Body of pancreas (tissue), 4 donors: ENCODE results near the gene PRRT3. TPM values are rescaled to one million over a fixed set of nuclear protein-coding genes. Genes with fewer than 3 reads are reported as not detected.

Experiments used
- ATAC-seq: fragments of 150-250 bp; one replicate; pipeline ENCODE4 v1.9.1; 2016
- DNase-seq, 4 donors: peaks; one replicate each; pipeline ENCODE4 v3.0.0-alpha.2; 2019
- H3K27ac ChIP-seq, 4 donors: fragments of 200-600 bp; sonication (generic); 1 replicate in 3 of 4; 2 replicates in 1 of 4; pipeline versions ENCODE4 v1.5.1 to v1.6.1; 2016 to 2019; ENCODE audit warnings: mild to moderate bottlenecking in 1 of 4, mixed read lengths in 1 of 4, moderate library complexity in 1 of 4
- H3K27me3 ChIP-seq, 2 donors: fragments of 200-600 bp; sonication (generic); one replicate each; pipeline ENCODE4 v1.6.0; 2016; ENCODE audit warnings: mild to moderate bottlenecking in 1 of 2
- H3K36me3 ChIP-seq, 2 donors: fragments of 200-600 bp; sonication (generic); replicated peaks in 1 of 2; 2 replicates each; pipeline ENCODE4 v1.5.1; 2016; ENCODE audit warnings: low read depth in 2 of 2; ENCODE audit not compliant: insufficient read depth in 1 of 2
- H3K4me1 ChIP-seq: fragments of 200-600 bp; sonication (generic); one replicate; pipeline ENCODE4 v1.6.0; 2016
- H3K4me3 ChIP-seq, 2 donors: fragments of 200-600 bp; sonication (generic); 1 replicate in 1 of 2; 2 replicates in 1 of 2; pipeline ENCODE4 v1.5.1; 2016 to 2019
- H3K9me3 ChIP-seq, 3 donors: fragments of 200-600 bp; sonication (generic); 1 replicate in 2 of 3; 2 replicates in 1 of 3; pipeline ENCODE4 v1.5.1; 2016
- POLR2A ChIP-seq, 3 donors: fragments of 450-650 bp; IDR thresholded peaks; one replicate each; pipeline ENCODE4 v1.6.1; 2016; ENCODE audit warnings: antibody characterized with exemption in 3 of 3, mild to moderate bottlenecking in 2 of 3
- WGBS, 2 donors: methylation state at CpG; one replicate each; pipeline ENCODE4 v1.1.5; 2017; 5-methylcytosine and 5-hydroxymethylcytosine counted together
- intact Hi-C: fragments of 100-400 bp; cut with DNase I; formaldehyde crosslinking; loops from one replicate; pipeline ENCODE4 v1.15.1; 2023
- total RNA-seq, 2 donors: library from RNA; depleted of rRNA; stranded (reverse); fragments of >200 nt; gene quantifications; one replicate each; pipeline ENCODE4 v1.1.0, GENCODE V29; 2016
- TF ChIP-seq, protein P1 (sequence below), 7 experiments: fragments of 450-650 bp in 4 of 7; fragments of 200-600 bp in 3 of 7; sonication (generic) in 3 of 7; IDR thresholded peaks; one replicate each; pipeline ENCODE4 v1.5.1; 2016 to 2019; ENCODE audit warnings: antibody characterized with exemption in 7 of 7

The PRRT3 gene
- total RNA-seq, 2 donors from 2014 or later, result 3.9 to 4.3 TPM

DNA sequence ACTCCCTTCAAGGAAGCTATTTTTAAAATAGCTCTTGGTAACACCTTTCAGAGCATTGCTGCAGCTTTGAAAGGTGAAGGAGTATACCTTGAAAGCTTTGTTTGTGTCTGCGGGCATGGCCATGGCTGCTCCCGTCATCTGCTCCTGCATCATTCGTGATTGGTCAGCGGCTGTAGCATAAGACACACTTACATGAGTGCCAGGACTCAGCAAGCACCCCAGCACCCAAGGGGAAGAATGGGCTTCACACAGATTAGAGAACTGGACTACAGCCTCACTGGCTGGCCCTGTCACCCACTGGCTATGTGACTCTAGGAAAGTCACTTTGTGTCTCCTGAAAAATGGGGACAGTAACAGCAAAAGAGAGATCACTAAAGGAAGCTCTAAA is 17.4 kb upstream of the PRRT3 start:
- Histone ChIP-seq H3K27me3 (no peaks in the 10 kb centered on the region), H3K9me3 (no peaks in the 10 kb centered on the region), H3K36me3 (peaks cover 10 to 22% of the 10 kb centered on the region in 2 donors), H3K27ac (no peak overlapping the region), H3K4me3 (no peak overlapping the region), H3K4me1 (no peaks in the 10 kb centered on the region)
- 97 to 98% methylated on average over 4 of the region's 4 CpGs for WGBS, 2 donors
- DNase-seq (no peak), ATAC-seq (no peak)
- TF ChIP-seq POLR2A (IDR thresholded peaks at IDR 0.05), result no peak
- TF ChIP-seq, protein P1, sequence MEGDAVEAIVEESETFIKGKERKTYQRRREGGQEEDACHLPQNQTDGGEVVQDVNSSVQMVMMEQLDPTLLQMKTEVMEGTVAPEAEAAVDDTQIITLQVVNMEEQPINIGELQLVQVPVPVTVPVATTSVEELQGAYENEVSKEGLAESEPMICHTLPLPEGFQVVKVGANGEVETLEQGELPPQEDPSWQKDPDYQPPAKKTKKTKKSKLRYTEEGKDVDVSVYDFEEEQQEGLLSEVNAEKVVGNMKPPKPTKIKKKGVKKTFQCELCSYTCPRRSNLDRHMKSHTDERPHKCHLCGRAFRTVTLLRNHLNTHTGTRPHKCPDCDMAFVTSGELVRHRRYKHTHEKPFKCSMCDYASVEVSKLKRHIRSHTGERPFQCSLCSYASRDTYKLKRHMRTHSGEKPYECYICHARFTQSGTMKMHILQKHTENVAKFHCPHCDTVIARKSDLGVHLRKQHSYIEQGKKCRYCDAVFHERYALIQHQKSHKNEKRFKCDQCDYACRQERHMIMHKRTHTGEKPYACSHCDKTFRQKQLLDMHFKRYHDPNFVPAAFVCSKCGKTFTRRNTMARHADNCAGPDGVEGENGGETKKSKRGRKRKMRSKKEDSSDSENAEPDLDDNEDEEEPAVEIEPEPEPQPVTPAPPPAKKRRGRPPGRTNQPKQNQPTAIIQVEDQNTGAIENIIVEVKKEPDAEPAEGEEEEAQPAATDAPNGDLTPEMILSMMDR (IDR thresholded peaks at IDR 0.05), result no peak
- intact Hi-C loops, result no loop called here

GRCh38 chr3:9966841-9967240 is 14.6 kb upstream of the PRRT3 start:
- Histone ChIP-seq H3K36me3 (peaks cover 0 to 24% of the 10 kb centered on the region in 2 donors), H3K4me1 (no peaks in the 10 kb centered on the region), H3K4me3 (no peak overlapping the region), H3K27me3 (no peaks in the 10 kb centered on the region), H3K27ac (no peak overlapping the region), H3K9me3 (no peaks in the 10 kb centered on the region)
- no peak for TF ChIP-seq POLR2A (IDR thresholded peaks at IDR 0.05)
- TF ChIP-seq, protein P1 (IDR thresholded peaks at IDR 0.05), result no peak
- WGBS, 2 donors, result 92 to 100% methylated on average over 2 of the region's 2 CpGs
- intact Hi-C loops, result no loop called here
- DNase-seq, result no peak
- ATAC-seq, result no peak

DNA sequence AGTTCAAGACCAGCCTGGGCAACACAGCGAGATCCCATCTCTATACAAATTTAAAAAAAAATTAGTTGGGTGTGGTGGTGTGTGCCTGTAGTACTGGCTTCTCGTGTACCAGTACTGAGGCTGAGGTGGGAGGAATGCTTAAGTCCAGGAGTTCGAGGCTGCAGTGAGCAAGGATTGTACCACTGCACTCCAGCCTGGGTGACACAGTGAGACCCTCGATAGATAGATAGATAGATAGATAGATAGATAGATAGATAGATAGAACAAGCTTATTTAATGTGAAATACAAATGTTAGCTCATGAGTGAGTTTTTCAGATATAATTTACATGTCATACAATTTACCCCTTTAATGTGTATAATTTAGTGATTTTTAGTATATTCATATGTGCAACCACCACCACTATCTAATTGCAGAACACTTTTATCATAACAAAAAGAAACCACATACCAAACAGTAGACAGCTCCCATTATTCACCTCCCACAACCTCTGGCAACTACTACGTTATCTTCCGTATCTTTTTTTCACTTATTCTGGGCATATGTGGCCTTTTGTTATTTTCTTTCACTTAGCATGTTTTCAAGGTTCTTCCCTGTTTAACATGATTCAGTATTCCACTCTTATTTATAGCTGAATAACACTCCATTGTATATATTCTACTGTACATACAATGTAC is 13.1 kb upstream of the PRRT3 start:
- intact Hi-C loops, result no loop called here
- H3K4me3 ChIP-seq, result no peak overlapping the region
- DNase-seq (no peak), ATAC-seq (no peak)
- H3K27ac ChIP-seq, result no peak overlapping the region
- TF ChIP-seq, protein P1 (IDR thresholded peaks at IDR 0.05), result no peak
- TF ChIP-seq POLR2A (IDR thresholded peaks at IDR 0.05), result no peak
- peaks cover 0 to 18% of the 10 kb centered on the region in 2 donors for H3K36me3 ChIP-seq
- H3K4me1 ChIP-seq, result no peaks in the 10 kb centered on the region
- WGBS, 2 donors, result 84 to 95% methylated on average over 6 of the region's 6 CpGs
- no peaks in the 10 kb centered on the region for H3K27me3 ChIP-seq
- H3K9me3 ChIP-seq, result no peaks in the 10 kb centered on the region

DNA sequence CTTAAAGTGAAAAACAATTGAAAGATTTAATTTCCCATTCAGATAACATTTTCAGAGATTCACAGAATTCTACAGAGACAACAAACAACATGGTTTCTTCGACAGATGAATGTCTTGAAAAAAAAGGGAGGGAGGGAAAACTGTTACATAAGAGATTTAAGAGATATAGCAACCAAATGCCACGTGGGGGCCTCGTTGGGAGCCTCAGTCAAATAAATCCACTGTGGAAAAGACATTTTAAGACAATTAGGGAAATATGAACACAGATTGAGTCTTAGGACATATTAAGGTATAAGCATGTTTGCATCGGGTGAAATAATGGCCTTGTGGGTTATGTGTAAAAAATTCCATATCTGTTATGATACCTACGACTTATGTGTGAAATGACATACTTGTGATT is 5.0 kb upstream of the PRRT3 start:
- no peak for DNase-seq
- no peaks in the 10 kb centered on the region for H3K9me3 ChIP-seq
- peaks cover 9% of the 10 kb centered on the region for H3K4me1 ChIP-seq

More for the DNA sequence above, 5.0 kb upstream of the PRRT3 start:
- H3K27ac ChIP-seq, result no peak overlapping the region
- intact Hi-C loops, result no loop called here
- H3K27me3 ChIP-seq, result no peaks in the 10 kb centered on the region
- H3K4me3 ChIP-seq, result no peak overlapping the region
- no peaks in the 10 kb centered on the region for H3K36me3 ChIP-seq
- ATAC-seq, result no peak
- TF ChIP-seq POLR2A (IDR thresholded peaks at IDR 0.05), result no peak
- TF ChIP-seq, protein P1 (IDR thresholded peaks at IDR 0.05), result no peak
- 53 to 55% methylated on average over 5 of the region's 5 CpGs for WGBS, 2 donors
